ENCODE results near the gene CCK. TPM values are rescaled to one million over a fixed set of nuclear protein-coding genes. Genes with fewer than 3 reads are reported as not detected.

CCK gene
- polyA plus RNA-seq, 1 experiment: not detected

DNA sequence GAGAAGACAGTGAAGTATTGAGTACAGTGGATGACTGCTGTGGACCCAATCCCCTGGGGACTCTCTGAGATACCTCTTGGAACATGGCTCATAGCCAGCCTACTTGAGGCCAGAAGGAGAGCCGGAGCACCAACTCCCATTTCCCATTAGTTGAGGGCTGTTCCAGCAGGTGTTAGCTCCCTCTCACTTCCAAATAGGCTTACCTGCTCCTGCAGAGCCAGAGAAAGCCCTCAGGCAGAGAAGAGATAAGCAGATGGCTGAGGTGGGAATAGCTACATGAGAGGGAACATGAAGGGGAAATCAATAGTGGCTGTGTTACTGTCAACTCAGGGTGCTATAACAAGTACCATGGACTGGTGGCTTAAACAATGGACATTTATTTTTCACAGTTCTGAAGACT is 4.6 kb upstream of the CCK start:
- H3K36me3 ChIP-seq (ENCODE audit: control insufficient read depth, insufficient read depth, low read length): no peaks in the 10 kb centered on the region
- no peak overlapping the region for H3K4me3 ChIP-seq (ENCODE audit: low read depth, low read length)
- CTCF ChIA-PET: no interaction called here
- H3K27me3 ChIP-seq (ENCODE audit: control insufficient read depth, insufficient read depth, low read length): peaks cover 18% of the 10 kb centered on the region
- no peak for DNase-seq (ENCODE audit: low read depth)
- TF ChIP-seq, protein P1, sequence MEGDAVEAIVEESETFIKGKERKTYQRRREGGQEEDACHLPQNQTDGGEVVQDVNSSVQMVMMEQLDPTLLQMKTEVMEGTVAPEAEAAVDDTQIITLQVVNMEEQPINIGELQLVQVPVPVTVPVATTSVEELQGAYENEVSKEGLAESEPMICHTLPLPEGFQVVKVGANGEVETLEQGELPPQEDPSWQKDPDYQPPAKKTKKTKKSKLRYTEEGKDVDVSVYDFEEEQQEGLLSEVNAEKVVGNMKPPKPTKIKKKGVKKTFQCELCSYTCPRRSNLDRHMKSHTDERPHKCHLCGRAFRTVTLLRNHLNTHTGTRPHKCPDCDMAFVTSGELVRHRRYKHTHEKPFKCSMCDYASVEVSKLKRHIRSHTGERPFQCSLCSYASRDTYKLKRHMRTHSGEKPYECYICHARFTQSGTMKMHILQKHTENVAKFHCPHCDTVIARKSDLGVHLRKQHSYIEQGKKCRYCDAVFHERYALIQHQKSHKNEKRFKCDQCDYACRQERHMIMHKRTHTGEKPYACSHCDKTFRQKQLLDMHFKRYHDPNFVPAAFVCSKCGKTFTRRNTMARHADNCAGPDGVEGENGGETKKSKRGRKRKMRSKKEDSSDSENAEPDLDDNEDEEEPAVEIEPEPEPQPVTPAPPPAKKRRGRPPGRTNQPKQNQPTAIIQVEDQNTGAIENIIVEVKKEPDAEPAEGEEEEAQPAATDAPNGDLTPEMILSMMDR (IDR thresholded peaks at IDR 0.05; ENCODE audit: insufficient read depth, low read depth, low read length): no peak
- POLR2A ChIA-PET: no interaction called here

DNA sequence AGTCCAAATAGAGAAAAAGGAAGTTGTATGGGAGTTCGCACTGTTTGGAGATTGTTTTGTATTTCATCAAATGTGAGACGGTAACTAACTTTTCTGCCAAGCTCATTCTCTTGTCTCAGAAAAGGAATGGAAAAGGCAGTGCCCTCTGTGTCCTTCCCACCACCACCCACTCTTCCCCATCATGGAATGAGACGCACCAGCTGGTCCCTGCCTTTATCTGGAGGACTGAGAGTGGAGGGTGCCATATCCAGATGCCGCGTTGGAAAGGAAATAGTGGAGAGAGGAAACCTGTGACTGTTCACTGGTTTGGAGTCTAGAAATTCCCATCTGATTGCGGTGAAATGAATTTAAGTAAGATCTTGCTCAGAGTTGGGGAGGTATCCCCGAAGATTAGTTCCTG is 3.7 kb upstream of the CCK start:
- H3K36me3 ChIP-seq (ENCODE audit: control insufficient read depth, insufficient read depth, low read length): no peaks in the 10 kb centered on the region
- H3K4me3 ChIP-seq (ENCODE audit: low read depth, low read length): no peak overlapping the region
- CTCF ChIA-PET: interaction anchor here (0.6 kb wide), 1 partner anchor 510 kb away, joined by 3 read pairs; no protein-coding TSS in a partner anchor
- POLR2A ChIA-PET: no interaction called here
- no peak for DNase-seq (ENCODE audit: low read depth)
- H3K27me3 ChIP-seq (ENCODE audit: control insufficient read depth, insufficient read depth, low read length): peaks cover 26% of the 10 kb centered on the region
- TF ChIP-seq, protein P1 (IDR thresholded peaks at IDR 0.05; ENCODE audit: insufficient read depth, low read depth, low read length): no peak

DNA sequence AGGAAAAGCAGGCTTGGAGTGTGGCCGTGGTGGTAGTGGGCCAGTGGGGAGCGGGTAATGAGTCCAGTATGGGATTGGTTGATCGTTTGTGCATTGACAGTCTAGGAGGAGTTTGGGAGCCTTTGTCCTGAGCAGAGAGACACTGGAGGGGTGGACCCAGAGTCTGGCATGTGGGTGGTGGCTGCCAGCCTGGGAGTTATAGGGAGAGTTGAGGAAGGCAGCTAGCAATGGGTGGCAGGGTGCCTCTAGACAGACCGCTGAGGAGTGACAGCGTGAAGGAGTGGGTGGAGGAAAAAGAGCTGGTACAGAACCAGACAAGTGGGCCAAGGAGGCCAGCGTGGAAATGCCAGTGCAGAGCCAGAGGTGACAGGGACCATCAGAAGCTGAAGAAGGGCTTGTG is 1.9 kb upstream of the CCK start:
- peaks cover 31% of the 10 kb centered on the region for H3K27me3 ChIP-seq (ENCODE audit: control insufficient read depth, insufficient read depth, low read length)
- no peak for DNase-seq (ENCODE audit: low read depth)
- ChIA-PET CTCF (no interaction called here), POLR2A (no interaction called here)
- no peak overlapping the region for H3K4me3 ChIP-seq (ENCODE audit: low read depth, low read length)
- TF ChIP-seq, protein P1 (IDR thresholded peaks at IDR 0.05; ENCODE audit: insufficient read depth, low read depth, low read length): no peak
- no peaks in the 10 kb centered on the region for H3K36me3 ChIP-seq (ENCODE audit: control insufficient read depth, insufficient read depth, low read length)

DNA sequence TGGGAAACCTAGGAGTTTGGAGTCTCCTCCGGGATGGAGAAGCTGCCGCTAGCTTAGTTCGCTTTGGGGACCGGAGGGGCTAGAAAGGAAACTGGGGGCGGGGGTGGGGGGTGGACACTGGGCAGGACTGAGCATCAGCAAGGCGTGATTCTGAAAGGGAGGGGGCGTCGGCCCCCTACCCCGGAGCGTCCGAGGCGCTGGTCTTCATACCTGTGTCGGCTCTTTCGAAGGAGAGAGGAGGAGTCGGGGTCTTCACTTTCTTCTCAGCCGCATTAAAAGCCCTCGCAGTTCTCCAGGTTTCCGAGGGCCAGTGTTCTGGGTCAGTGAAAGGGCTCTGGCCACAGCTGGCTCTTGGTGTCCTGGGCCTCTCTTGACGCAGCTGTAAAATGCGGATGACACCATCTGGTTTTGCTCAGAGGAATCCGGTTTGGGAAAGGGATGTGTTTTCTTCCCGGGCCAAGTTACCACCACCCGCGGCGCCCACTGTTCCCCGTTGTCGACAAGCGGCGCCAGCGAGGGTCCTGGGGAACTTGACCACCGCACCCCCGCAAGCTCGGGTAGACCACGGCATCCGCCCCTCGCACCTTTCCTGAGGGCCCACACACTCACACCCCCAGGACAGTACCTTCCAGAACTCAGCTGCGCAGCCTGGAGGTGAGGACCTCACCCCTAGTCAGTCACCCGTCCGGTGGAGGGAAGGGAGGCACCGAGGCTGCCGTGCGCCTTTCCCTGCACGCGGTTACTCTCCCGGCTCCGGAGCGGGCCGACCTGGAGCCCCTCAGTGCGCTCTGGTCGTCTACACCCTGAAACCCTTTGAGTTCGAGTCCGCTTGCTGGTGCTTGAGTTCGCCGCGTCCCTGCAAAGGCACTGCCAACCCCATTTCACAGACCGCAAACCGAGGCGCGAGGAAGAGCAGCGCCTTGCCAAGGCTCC is 660 bp downstream of the CCK start:
- no peak overlapping the region for H3K4me3 ChIP-seq (ENCODE audit: low read depth, low read length)
- ChIA-PET CTCF (interaction anchor here (0.8 to 1.2 kb wide), 2 partner anchors 14 to 18 kb away, joined by 4 to 7 read pairs; no protein-coding TSS in a partner anchor), POLR2A (no interaction called here)
- TF ChIP-seq, protein P1 (IDR thresholded peaks at IDR 0.05; ENCODE audit: insufficient read depth, low read depth, low read length): no peak
- H3K36me3 ChIP-seq (ENCODE audit: control insufficient read depth, insufficient read depth, low read length): no peaks in the 10 kb centered on the region
- DNase-seq (ENCODE audit: low read depth): no peak
- peaks cover 31% of the 10 kb centered on the region for H3K27me3 ChIP-seq (ENCODE audit: control insufficient read depth, insufficient read depth, low read length)

DNA sequence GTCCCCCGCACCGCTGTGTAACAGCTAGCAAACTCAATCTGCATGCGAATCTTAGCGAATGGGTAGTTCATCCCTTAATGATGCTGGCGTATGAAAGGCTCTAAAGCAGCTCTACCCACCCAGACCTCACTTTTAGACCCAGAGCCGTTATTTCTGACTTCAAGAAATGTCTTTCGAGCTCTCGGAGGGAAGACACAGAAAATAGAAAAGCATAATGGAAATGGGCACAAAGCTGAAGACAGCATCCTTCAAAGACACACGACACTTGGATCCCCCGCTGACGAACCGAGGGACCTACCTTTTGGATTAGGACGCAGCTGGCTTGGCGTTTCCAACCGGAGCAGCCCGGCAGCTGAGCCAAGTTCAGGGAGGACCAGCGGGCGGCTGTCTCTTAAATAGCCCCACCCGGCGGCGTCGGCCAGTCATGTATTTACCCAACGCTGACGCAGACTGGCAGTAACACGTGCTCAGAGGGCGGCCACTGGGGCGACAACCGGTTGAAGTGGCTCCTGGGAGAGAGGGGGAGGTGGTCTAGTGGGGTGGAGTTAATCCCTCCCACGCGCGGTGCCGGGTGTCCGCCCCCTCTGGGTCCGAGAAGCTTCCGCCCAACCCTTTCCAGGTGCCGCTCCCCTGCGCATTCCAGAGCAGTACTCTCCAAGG is 1.5 kb downstream of the CCK start:
- H3K27me3 ChIP-seq (ENCODE audit: control insufficient read depth, insufficient read depth, low read length): peaks cover 28% of the 10 kb centered on the region
- CTCF ChIA-PET: interaction anchor here (0.6 to 1.5 kb wide), 5 partner anchors 14 to 282 kb away, joined by 3 to 7 read pairs (median 4); no protein-coding TSS in a partner anchor
- DNase-seq (ENCODE audit: low read depth): no peak
- TF ChIP-seq, protein P1 (IDR thresholded peaks at IDR 0.05; ENCODE audit: insufficient read depth, low read depth, low read length): no peak
- no peak overlapping the region for H3K4me3 ChIP-seq (ENCODE audit: low read depth, low read length)
- no peaks in the 10 kb centered on the region for H3K36me3 ChIP-seq (ENCODE audit: control insufficient read depth, insufficient read depth, low read length)
- POLR2A ChIA-PET: no interaction called here

All from BJ (cell line).